Activated T-helper 17 cell treated with anti-CD3 and anti-CD28 coated beads, Interleukin-2, amount 50 U/mL, for 72 hours (primary cell): ENCODE measurements around the gene ADAM20. TPM values are rescaled to one million over a fixed set of nuclear protein-coding genes. Genes with fewer than 3 reads are reported as not detected.
A peak's percentile ranks its signal among the peaks of the same experiment; 100 is the strongest.

Experiments used
- ATAC-seq: fragments of 150-1000 bp; cut with Tn5 transposase; replicated peaks from 2 replicates; pipeline ENCODE4 v1.10.0; 2021; ENCODE audit warnings: mild to moderate bottlenecking, moderate library complexity
- H3K27ac Mint-ChIP-seq: one replicate; pipeline ENCODE4 v1.8.0; 2022; ENCODE audit warnings: mixed read lengths
- H3K27me3 Mint-ChIP-seq: one replicate; pipeline ENCODE4 v1.8.0; 2022; ENCODE audit warnings: mixed read lengths
- H3K36me3 Mint-ChIP-seq: one replicate; pipeline ENCODE4 v1.8.0; 2022; ENCODE audit warnings: low read depth, mild to moderate bottlenecking, mixed read lengths
- H3K4me1 Mint-ChIP-seq: one replicate; pipeline ENCODE4 v1.8.0; 2022; ENCODE audit warnings: mixed read lengths
- H3K4me3 Mint-ChIP-seq: one replicate; pipeline ENCODE4 v1.8.0; 2022; ENCODE audit warnings: mild to moderate bottlenecking, mixed read lengths
- H3K9me3 Mint-ChIP-seq: one replicate; pipeline ENCODE4 v1.8.0; 2022; ENCODE audit warnings: mixed read lengths
- total RNA-seq, 2 donors: library from RNA; stranded (reverse); gene quantifications; one replicate each; pipeline ENCODE4 v1.2.3, GENCODE V29; 2022

The ADAM20 gene
- total RNA-seq: 1 to 10 TPM in 1 of 2 donors, under 1 TPM in 1; 0.65 to 2.9 TPM

DNA sequence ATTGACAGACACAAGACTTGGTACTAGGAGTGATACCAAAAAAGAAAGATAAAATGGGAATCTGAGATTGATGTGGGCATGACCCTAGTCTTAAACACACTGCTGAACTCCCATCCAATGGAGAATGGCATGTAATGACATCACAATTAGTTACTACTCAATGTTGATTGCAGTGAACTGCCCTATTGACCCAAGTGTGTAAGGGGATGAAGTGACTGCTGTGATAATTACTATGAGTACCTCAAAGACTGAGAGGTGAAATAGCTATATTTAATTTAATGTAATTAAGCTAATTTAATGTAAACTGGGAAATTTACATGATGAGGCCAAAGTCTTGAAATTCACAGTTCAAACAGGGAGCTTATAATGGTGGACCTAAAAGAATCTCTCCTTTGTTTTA lies at the start of gene ADAM20:
Gene ADAM20, minus strand, starts transcription at position 101 of the 400 bp plus-strand sequence. CDS start 10,247 bp downstream, outside the sequence.
- Mint-ChIP-seq H3K27ac (no peak within 1 kb of the TSS), H3K4me3 (no peak within 1 kb of the TSS), H3K9me3 (peaks cover 6% of the 10 kb centered on the region), H3K36me3 (peaks cover 31% of the 10 kb centered on the region), H3K27me3 (no peaks in the 10 kb centered on the region), H3K4me1 (peaks cover 8% of the 10 kb centered on the region)
- no peak for ATAC-seq

DNA sequence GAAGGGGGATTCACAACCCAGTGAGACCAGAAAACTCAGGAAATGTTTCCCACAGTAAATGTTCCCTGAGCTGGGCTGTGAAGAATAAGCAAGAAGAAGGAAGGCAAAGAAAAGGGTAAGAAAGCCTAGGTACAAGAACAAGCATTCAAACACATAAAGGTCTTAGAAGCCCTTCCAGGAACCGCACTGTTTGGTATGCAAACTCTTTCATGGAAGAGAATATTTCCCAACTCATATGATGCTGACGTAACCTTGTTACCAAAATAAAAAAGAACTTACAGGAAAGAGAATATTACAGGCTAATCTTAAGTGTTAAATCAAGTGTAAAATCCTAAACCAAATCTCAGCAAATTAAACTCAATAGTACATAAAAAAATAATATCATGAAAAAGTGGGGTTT lies 42.1 kb upstream of the ADAM20 start:
- Mint-ChIP-seq H3K27me3 (no peaks in the 10 kb centered on the region), H3K4me1 (peaks cover 5% of the 10 kb centered on the region), H3K9me3 (no peaks in the 10 kb centered on the region), H3K4me3 (no peak overlapping the region), H3K27ac (no peak overlapping the region), H3K36me3 (peaks cover 85% of the 10 kb centered on the region)
- ATAC-seq: no peak

DNA sequence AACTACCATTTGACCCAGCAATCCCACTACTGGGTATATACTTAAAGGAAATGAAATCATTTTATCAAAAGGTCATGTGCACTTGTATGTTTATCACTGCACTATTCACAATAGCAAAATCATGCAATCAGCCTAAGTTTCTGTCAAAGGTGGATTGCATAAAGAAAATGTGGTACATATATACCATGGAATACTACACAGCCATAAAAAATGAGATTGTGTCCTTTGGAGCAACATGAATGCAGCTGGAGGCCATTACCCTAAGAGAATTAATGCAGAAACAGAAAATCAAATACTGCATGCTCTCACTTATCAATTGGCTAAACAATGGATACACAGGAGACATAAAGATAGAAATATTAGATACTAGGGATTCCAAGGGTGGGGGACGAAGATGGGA lies 38.2 kb upstream of the ADAM20 start:
- Mint-ChIP-seq H3K4me3 (no peak overlapping the region), H3K9me3 (no peaks in the 10 kb centered on the region), H3K27ac (no peak overlapping the region), H3K27me3 (no peaks in the 10 kb centered on the region), H3K36me3 (peaks cover 88% of the 10 kb centered on the region), H3K4me1 (peaks cover 17% of the 10 kb centered on the region)
- no peak for ATAC-seq

DNA sequence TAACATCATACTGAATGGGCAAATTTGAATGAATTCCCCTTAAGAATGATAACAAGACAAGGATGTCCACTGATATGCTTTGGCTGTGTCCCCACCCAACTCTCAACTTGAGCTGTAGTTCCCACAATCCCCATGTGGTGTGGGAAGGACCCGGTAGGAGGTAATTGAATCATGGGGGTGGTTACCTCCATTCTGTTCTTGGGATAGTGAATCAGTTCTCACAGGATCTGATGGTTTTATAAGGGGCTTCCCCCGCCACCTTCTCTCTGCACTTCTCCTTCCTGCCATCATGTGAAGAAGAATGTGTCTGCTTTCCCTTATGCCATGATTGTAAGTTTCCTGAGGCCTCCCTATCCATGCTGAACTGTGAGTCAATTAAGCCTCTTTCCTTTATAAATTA lies 36.3 kb upstream of the ADAM20 start:
- ATAC-seq: peak; percentile 82
- Mint-ChIP-seq H3K4me1 (peaks cover 20% of the 10 kb centered on the region), H3K9me3 (peaks cover 3% of the 10 kb centered on the region), H3K27ac (peak overlapping the region; percentile 5), H3K36me3 (peaks cover 84% of the 10 kb centered on the region), H3K4me3 (no peak overlapping the region), H3K27me3 (no peaks in the 10 kb centered on the region)

DNA sequence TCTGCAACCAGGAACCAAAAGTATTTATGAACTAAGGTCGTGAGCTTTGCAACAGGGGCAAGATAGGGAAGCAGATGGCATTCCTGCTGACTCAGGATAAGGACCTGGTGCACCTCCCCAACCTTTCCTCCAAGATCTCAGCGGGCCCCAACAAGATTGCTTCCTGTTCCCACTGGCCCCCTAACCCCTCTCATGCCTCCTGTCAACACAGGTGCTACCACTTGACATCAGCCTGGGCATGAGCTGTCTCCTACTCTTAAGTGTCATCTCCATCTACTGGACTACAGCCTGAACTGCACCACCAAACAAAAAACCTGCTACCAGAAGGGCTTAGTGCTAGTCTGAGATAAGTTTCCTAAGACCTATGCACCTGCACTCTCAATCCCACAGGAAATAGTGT lies 33.0 kb upstream of the ADAM20 start:
- H3K36me3 Mint-ChIP-seq: peaks cover 88% of the 10 kb centered on the region
- H3K27me3 Mint-ChIP-seq: no peaks in the 10 kb centered on the region
- no peak overlapping the region for H3K4me3 Mint-ChIP-seq
- peaks cover 4% of the 10 kb centered on the region for H3K9me3 Mint-ChIP-seq
- no peak overlapping the region for H3K27ac Mint-ChIP-seq
- H3K4me1 Mint-ChIP-seq: peaks cover 22% of the 10 kb centered on the region
- peak; percentile 34 for ATAC-seq

DNA sequence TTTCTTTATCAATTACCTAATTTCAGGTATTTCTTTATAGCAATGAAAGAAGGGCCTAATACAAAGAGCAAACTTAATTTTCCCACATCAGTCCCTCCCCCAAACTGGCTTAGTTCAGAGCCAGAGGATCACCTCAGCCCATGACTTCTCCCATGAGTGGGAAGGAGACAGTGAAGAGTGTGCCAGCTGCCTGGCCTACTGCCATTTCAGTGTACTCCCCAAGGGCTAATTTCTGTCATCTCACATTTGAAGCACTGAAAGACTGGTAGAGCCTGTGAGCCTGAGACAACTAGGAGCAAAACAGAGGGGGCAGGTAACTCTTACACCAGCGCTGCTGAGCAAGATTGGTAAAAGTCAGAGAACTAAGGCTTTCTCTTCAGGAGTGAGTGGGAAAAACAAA lies 29.1 kb upstream of the ADAM20 start:
- no peak overlapping the region for H3K27ac Mint-ChIP-seq
- peaks cover 10% of the 10 kb centered on the region for H3K4me1 Mint-ChIP-seq
- peaks cover 69% of the 10 kb centered on the region for H3K36me3 Mint-ChIP-seq
- no peaks in the 10 kb centered on the region for H3K27me3 Mint-ChIP-seq
- peaks cover 9% of the 10 kb centered on the region for H3K9me3 Mint-ChIP-seq
- no peak for ATAC-seq
- no peak overlapping the region for H3K4me3 Mint-ChIP-seq

DNA sequence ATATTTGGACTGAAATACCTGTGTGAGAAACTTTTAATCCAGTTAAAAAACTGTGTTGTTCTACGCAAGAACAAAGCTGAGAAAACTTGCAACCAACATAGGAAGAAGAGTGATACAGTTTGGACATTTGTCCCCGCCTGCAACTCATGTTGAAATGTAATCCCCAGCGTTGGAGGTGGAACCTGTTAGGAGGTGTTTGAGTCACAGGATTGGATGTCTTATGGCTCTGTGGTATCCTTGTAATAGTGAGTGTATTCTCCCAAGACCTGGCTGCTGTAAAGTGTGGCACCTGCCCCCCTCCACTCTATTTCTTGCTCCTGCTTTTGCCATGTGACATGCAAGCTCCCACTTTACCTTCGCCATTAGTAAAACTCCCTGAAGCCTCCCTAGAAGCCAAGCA lies 28.6 kb upstream of the ADAM20 start:
- H3K4me1 Mint-ChIP-seq: peaks cover 10% of the 10 kb centered on the region
- H3K27ac Mint-ChIP-seq: no peak overlapping the region
- ATAC-seq: no peak
- peaks cover 9% of the 10 kb centered on the region for H3K9me3 Mint-ChIP-seq
- no peaks in the 10 kb centered on the region for H3K27me3 Mint-ChIP-seq
- H3K4me3 Mint-ChIP-seq: no peak overlapping the region
- H3K36me3 Mint-ChIP-seq: peaks cover 64% of the 10 kb centered on the region

DNA sequence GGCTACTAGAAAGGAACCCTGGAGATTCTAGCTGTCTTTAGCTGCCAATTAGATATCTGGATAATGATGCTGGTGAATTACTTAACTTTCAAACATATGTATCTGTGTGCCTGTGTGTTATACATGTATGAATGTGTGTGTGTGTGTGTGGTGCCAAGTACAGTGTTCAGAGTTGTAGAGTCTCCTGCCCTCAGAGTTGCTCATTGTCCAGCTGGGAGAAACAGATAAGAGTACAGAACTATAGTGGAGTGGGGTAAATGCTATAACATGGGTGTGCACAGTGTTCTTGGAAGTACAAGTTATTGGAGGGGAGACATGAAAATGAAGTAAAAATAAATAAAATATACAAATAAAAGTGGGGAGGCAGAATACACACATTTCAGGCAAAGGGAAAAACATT lies 23.6 kb upstream of the ADAM20 start:
- Mint-ChIP-seq H3K4me1 (peaks cover 5% of the 10 kb centered on the region), H3K27ac (no peak overlapping the region), H3K9me3 (peaks cover 5% of the 10 kb centered on the region), H3K36me3 (peaks cover 31% of the 10 kb centered on the region), H3K27me3 (no peaks in the 10 kb centered on the region), H3K4me3 (no peak overlapping the region)
- ATAC-seq: no peak

DNA sequence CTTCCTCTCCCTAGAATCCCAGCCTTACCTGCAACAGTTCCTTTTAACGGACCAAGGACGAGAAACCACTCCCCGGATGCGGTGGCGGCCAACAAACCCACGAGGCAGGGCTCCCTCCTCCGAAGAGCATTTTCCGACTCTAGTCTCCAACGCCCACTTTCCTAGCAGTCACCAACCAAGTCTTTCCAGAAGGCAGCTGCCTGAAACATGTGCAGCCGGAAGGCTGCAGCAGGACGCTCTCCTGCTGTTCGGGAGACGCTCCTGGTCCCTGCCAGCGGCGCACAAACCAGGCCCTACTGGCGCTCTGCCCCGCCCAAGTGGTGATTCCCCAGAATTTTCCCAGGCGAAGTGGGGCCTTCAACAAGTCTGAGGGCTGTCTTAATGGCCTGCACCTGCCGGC lies 21.1 kb upstream of the ADAM20 start:
- no peak overlapping the region for H3K4me3 Mint-ChIP-seq
- no peaks in the 10 kb centered on the region for H3K27me3 Mint-ChIP-seq
- H3K36me3 Mint-ChIP-seq: peaks cover 6% of the 10 kb centered on the region
- H3K4me1 Mint-ChIP-seq: no peaks in the 10 kb centered on the region
- H3K9me3 Mint-ChIP-seq: no peaks in the 10 kb centered on the region
- no peak overlapping the region for H3K27ac Mint-ChIP-seq
- no peak for ATAC-seq

DNA sequence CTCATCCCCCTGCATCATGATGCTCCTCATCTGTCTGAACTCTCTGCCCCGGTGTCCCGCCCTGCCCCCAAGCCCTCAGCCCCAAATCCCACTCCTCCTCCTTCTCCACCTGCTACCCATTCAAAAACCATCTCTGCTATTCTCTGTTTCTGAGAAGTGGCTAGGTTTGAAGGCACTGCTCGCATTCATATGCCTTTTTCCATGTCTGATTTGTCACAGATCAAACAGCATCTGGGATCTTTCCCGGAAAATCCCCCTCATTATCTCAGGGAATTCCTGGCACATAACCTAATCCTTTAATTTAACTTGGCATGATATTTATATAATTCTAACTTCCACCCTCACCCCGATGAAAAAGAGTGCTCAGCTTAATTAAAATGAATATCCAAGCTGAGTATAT lies 3.3 kb upstream of the ADAM20 start:
- Mint-ChIP-seq H3K27ac (no peak overlapping the region), H3K36me3 (peaks cover 10% of the 10 kb centered on the region), H3K4me3 (no peak overlapping the region), H3K9me3 (peaks cover 3% of the 10 kb centered on the region), H3K4me1 (peaks cover 9% of the 10 kb centered on the region), H3K27me3 (no peaks in the 10 kb centered on the region)
- no peak for ATAC-seq

DNA sequence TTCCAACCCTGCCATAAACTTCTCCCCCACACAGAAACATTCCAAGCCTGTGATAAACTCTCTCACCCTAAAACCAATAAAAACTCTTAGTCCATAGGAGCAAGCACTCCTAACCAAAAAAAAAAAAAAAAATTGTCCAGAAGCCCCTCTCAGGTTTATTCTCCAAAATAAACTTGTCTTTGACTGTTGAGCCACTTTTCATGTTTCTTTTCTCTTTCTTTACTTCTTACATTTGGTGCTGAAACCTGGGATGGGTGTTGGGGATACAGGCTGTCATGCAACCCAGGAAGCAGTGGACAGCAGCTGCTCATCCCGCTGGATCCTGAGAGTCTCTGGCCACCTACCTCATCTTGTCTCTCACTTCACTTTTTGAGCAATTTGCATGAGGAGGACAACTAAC lies 2.0 kb upstream of the ADAM20 start:
- ATAC-seq: no peak
- no peaks in the 10 kb centered on the region for H3K27me3 Mint-ChIP-seq
- peaks cover 6% of the 10 kb centered on the region for H3K9me3 Mint-ChIP-seq
- H3K4me3 Mint-ChIP-seq: no peak overlapping the region
- H3K27ac Mint-ChIP-seq: no peak overlapping the region
- peaks cover 21% of the 10 kb centered on the region for H3K36me3 Mint-ChIP-seq
- H3K4me1 Mint-ChIP-seq: peaks cover 9% of the 10 kb centered on the region

DNA sequence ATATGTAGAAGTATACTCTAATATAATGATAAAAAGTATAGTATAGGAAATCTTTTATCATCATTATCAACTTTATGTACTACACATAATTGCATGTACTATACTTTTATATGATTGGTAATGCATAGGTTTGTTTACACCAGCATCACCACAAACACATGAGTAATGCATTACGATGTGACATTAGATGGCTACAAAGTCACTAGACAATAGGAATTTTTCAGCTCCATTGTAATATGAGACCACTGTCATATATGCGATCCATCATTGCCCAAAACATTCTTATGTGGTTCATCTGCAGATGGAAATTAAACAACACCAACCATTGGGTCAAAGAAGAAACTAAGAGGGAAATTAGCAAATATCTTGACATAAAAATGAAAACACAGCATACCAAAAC lies 4.4 kb downstream of the ADAM20 start:
- H3K9me3 Mint-ChIP-seq: peaks cover 6% of the 10 kb centered on the region
- no peaks in the 10 kb centered on the region for H3K27me3 Mint-ChIP-seq
- H3K27ac Mint-ChIP-seq: no peak overlapping the region
- peaks cover 25% of the 10 kb centered on the region for H3K36me3 Mint-ChIP-seq
- no peaks in the 10 kb centered on the region for H3K4me1 Mint-ChIP-seq
- no peak overlapping the region for H3K4me3 Mint-ChIP-seq
- ATAC-seq: no peak

DNA sequence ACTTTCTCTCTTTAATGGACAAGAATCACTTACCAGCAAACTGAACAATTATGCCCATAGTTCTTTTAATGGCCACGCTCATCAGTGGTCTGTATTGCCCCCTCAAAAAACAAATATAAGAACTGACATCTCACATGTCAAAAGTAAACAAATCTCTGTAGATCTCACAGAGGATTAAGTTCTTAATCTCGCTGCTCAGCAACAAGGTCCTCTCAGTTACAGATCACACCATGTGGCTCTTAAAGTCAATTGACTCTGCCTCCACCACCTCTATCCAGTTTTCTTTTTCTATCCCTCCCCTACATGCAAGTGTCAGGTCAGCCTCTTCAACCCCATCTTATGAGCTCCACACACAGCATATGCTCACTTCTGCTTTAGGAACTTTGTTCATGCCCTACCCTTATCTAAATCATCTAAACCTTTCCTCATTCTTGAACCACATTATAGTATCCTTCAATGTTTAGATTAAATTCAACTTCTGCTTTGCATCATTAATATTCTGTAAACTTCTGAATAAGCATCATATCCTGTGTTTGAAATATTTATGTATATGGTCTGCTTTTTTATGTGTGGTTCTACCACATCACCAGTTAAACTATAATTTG lies 7.2 kb downstream of the ADAM20 start:
- no peak for ATAC-seq
- Mint-ChIP-seq H3K4me3 (no peak overlapping the region), H3K9me3 (no peaks in the 10 kb centered on the region), H3K27ac (no peak overlapping the region), H3K4me1 (no peaks in the 10 kb centered on the region), H3K27me3 (no peaks in the 10 kb centered on the region), H3K36me3 (peaks cover 41% of the 10 kb centered on the region)

DNA sequence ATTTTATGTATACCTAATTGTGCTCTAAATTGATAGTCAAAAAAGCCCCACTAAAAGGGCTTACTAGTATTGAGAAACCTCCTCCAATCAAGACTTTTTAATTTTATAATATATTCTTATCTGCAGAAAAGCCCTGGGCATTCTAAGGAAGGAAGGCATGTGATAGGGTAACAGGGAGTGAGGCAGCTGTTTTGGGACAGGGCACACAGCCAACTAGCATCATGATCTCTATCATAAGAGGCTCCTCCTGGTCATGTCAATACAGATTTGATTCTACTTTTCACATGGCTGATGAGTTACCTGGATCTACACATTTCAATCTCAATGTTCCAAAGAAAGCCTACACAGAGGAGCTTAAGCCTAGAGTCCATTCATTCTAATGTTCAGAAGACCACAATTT lies 9.1 kb downstream of the ADAM20 start:
- no peak for ATAC-seq
- peaks cover 3% of the 10 kb centered on the region for H3K9me3 Mint-ChIP-seq
- H3K4me3 Mint-ChIP-seq: no peak overlapping the region
- H3K36me3 Mint-ChIP-seq: peaks cover 34% of the 10 kb centered on the region
- no peak overlapping the region for H3K27ac Mint-ChIP-seq
- no peaks in the 10 kb centered on the region for H3K27me3 Mint-ChIP-seq
- no peaks in the 10 kb centered on the region for H3K4me1 Mint-ChIP-seq

DNA sequence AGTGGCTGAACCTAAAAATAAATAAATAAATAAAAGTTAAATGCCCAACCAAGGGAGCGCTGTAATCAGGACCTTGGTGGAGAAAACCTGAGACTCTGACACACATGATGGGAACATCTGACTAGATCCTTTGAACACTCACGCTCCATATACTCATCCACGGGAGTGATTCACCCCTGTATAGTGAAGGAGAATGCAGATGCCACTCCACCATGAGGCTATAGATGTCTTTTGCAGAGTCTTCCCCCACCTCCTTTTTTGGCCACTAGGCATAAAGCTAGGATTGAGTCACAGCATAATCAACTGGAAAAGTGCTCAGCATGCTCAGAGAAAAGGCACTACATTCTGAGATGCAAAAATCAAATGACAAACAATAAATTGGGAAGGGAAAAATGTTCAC lies 19.0 kb downstream of the ADAM20 start:
- H3K36me3 Mint-ChIP-seq: peaks cover 5% of the 10 kb centered on the region
- H3K27ac Mint-ChIP-seq: no peak overlapping the region
- peaks cover 9% of the 10 kb centered on the region for H3K4me1 Mint-ChIP-seq
- peaks cover 7% of the 10 kb centered on the region for H3K9me3 Mint-ChIP-seq
- H3K4me3 Mint-ChIP-seq: no peak overlapping the region
- ATAC-seq: peak; percentile 67
- H3K27me3 Mint-ChIP-seq: no peaks in the 10 kb centered on the region
